Lower leg skin (tissue), 4 donors: ENCODE results near the gene EDN1. TPM values are rescaled to one million over a fixed set of nuclear protein-coding genes. Genes with fewer than 3 reads are reported as not detected.

ENCODE experiments used
- DNase-seq, 2 donors: peaks; one replicate each; pipeline ENCODE4 v3.0.0-alpha.2; 2019; ENCODE audit warnings: low spot score in 2 of 2
- H3K4me3 ChIP-seq: fragments of 200-600 bp; sonication (generic); 2 replicates; pipeline ENCODE4 v1.5.1; 2017; ENCODE audit warnings: mild to moderate bottlenecking, low read depth; ENCODE audit not compliant: poor library complexity, severe bottlenecking
- POLR2A ChIP-seq, 2 donors: fragments of 450-650 bp; IDR thresholded peaks; one replicate each; pipeline ENCODE4 v1.6.1; 2016 to 2017; ENCODE audit warnings: antibody characterized with exemption in 2 of 2, mild to moderate bottlenecking in 1 of 2, moderate library complexity in 1 of 2
- WGBS, 2 donors: methylation state at CpG; one replicate each; pipeline ENCODE4 v1.1.5; 2018; 5-methylcytosine and 5-hydroxymethylcytosine counted together
- intact Hi-C: fragments of 100-400 bp; cut with DNase I; formaldehyde crosslinking; loops from one replicate; pipeline ENCODE4 v1.15.0; 2023; ENCODE audit warnings: low total_unique reads
- total RNA-seq, 4 donors: library from RNA; depleted of rRNA; stranded (reverse); fragments of >200 nt; gene quantifications; one replicate each; pipeline ENCODE4 v1.1.0, GENCODE V29; 2016
- TF ChIP-seq, protein P1 (sequence below), 3 donors: fragments of 450-650 bp; IDR thresholded peaks; one replicate each; pipeline ENCODE4 v1.5.1; 2016; ENCODE audit warnings: antibody characterized with exemption in 3 of 3, mild to moderate bottlenecking in 3 of 3, moderate library complexity in 2 of 3

The EDN1 gene
- total RNA-seq, 4 donors from 2014 or later, result 11.1 to 42.6 (median 15.5) TPM

GRCh38 chr6:12324748-12325147 is 34.6 kb downstream of the EDN1 start:
- intact Hi-C loops, result no loop called here
- no peak overlapping the region for H3K4me3 ChIP-seq
- no peak for DNase-seq
- TF ChIP-seq POLR2A (IDR thresholded peaks at IDR 0.05), result no peak
- TF ChIP-seq, protein P1, sequence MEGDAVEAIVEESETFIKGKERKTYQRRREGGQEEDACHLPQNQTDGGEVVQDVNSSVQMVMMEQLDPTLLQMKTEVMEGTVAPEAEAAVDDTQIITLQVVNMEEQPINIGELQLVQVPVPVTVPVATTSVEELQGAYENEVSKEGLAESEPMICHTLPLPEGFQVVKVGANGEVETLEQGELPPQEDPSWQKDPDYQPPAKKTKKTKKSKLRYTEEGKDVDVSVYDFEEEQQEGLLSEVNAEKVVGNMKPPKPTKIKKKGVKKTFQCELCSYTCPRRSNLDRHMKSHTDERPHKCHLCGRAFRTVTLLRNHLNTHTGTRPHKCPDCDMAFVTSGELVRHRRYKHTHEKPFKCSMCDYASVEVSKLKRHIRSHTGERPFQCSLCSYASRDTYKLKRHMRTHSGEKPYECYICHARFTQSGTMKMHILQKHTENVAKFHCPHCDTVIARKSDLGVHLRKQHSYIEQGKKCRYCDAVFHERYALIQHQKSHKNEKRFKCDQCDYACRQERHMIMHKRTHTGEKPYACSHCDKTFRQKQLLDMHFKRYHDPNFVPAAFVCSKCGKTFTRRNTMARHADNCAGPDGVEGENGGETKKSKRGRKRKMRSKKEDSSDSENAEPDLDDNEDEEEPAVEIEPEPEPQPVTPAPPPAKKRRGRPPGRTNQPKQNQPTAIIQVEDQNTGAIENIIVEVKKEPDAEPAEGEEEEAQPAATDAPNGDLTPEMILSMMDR (IDR thresholded peaks at IDR 0.05), result no peak

DNA sequence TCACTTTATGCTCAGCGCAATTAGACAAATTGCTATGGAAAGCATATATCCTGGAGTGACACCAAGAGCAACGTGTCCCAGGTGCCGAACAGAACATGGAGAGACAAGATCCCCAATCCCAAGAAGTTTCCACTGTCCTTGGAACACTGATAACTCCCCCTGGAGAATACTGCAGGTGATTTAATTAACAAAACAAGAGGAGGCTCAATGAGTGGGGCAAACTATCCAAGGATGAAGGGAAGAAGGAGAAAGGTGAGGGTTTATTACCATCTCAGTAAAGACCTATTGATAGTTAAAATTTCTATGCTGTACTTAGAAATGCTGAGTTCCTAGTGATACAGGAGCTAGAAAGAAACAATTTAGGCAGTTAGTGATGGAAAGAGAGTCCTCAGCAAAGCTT is 35.7 kb downstream of the EDN1 start:
- intact Hi-C loops, result no loop called here
- no peak for DNase-seq
- 43 to 91% methylated on average over 3 of the region's 3 CpGs for WGBS, 2 donors

GRCh38 chr6:12327391-12327790 is 37.2 kb downstream of the EDN1 start:
- WGBS, 2 donors, result 82 to 94% methylated on average over 2 of the region's 2 CpGs
- intact Hi-C loops, result no loop called here
- no peak for DNase-seq
- H3K4me3 ChIP-seq, result no peak overlapping the region
- TF ChIP-seq, protein P1 (IDR thresholded peaks at IDR 0.05), result no peak
- no peak for TF ChIP-seq POLR2A (IDR thresholded peaks at IDR 0.05)

More for the DNA sequence above, 35.7 kb downstream of the EDN1 start:
- H3K4me3 ChIP-seq, result no peak overlapping the region
- TF ChIP-seq POLR2A (IDR thresholded peaks at IDR 0.05), result no peak
- TF ChIP-seq, protein P1 (IDR thresholded peaks at IDR 0.05), result no peak

- intact Hi-C loops, result no loop called here
- no peak for TF ChIP-seq POLR2A (IDR thresholded peaks at IDR 0.05)
- TF ChIP-seq, protein P1 (IDR thresholded peaks at IDR 0.05), result no peak
- H3K4me3 ChIP-seq, result no peak overlapping the region
- 26 to 30% methylated on average over 4 of the region's 4 CpGs for WGBS, 2 donors
- DNase-seq, result no peak
Observed at GRCh38 chr6:12327988-12328387, 37.8 kb downstream of the EDN1 start.

DNA sequence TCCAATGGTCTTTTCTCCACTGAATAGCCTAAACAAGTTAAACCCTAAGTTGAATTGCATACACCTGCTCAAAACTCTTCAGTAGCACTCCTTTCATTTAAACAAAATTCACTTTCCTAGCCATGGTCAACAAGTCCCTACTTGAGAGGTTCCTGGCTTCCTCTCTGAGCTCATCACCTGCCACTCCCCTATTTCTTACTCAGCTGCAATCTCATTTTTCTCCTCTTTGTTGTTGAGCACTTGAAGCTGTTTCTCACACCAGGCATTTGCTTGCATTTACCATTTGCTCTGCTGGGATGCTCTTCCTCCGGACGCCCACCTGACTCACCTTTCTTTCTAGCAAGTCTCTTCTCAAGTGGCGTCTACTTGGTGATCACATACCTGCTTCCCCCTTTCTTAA is 38.5 kb downstream of the EDN1 start:
- TF ChIP-seq POLR2A (IDR thresholded peaks at IDR 0.05), result no peak
- TF ChIP-seq, protein P1 (IDR thresholded peaks at IDR 0.05), result no peak
- intact Hi-C loops, result no loop called here
- DNase-seq, result no peak
- WGBS, 2 donors, result 46 to 51% methylated on average over 3 of the region's 3 CpGs
- H3K4me3 ChIP-seq, result no peak overlapping the region

DNA sequence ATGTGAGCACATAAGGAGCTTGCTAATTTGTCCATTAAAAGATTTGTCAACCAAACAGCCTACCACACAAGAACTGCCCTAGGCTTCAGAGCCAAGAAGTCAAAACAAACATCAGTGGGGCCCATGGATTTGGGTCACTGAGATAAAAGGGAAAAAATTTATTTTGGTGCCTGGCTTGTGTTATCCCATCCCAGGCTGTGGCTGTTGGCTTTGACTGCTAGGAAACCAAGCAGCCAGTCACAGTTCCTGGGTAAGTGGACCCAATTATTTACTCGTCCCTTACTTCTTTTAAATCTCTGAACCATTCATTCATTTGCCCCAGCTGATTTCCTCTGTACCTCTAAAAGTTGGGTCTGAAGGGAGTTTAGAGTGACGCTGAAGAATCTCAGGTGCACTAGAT is 41.3 kb downstream of the EDN1 start:
- DNase-seq, result no peak
- 75 to 81% methylated on average over 2 of the region's 2 CpGs for WGBS, 2 donors
- TF ChIP-seq, protein P1 (IDR thresholded peaks at IDR 0.05), result no peak
- no peak for TF ChIP-seq POLR2A (IDR thresholded peaks at IDR 0.05)
- intact Hi-C loops, result no loop called here
- no peak overlapping the region for H3K4me3 ChIP-seq
